Forelimb muscle (tissue), 1 donor: ENCODE data around the gene PUS1. TPM values are rescaled to one million over a fixed set of nuclear protein-coding genes. Genes with fewer than 3 reads are reported as not detected.
"Not testable (repeated sequence)": the region's sequence is repeated elsewhere in the genome, so short reads cannot be mapped to it uniquely, and the experiment has no call there.

Experiments used
- DNase-seq: peaks from one replicate; pipeline ENCODE4 v3.0.0-alpha.2; 2013; ENCODE audit warnings: low read depth
- polyA plus RNA-seq: library from polyadenylated mRNA; unstranded; fragments of 120-200 nt; gene quantifications from one replicate; pipeline ENCODE4 v1.2.1, GENCODE V29; 2013; ENCODE audit not compliant: insufficient read length

The PUS1 gene
- polyA plus RNA-seq, 1 donor = 12.2 TPM

- DNase-seq = no peak
Observed at GRCh38 chr12:131959641-131960589, 30.8 kb downstream of the PUS1 start.

- DNase-seq = not testable (repeated sequence)
Observed at GRCh38 chr12:131960590-131961325, 31.7 kb downstream of the PUS1 start.

GRCh38 chr12:131961328-131961727 is 32.3 kb downstream of the PUS1 start:
- DNase-seq = not testable (repeated sequence)

- no peak for DNase-seq
Observed at GRCh38 chr12:131962069-131962468, 33.0 kb downstream of the PUS1 start.

- DNase-seq = no peak
Observed at GRCh38 chr12:131963381-131963780, 34.3 kb downstream of the PUS1 start.

GRCh38 chr12:131965073-131965472 is 36.0 kb downstream of the PUS1 start:
- no peak for DNase-seq

- no peak for DNase-seq
Observed at GRCh38 chr12:131971226-131971625, 42.1 kb downstream of the PUS1 start.

GRCh38 chr12:131975228-131975627 is 46.2 kb downstream of the PUS1 start:
- DNase-seq = no peak

- DNase-seq = no peak
Observed at GRCh38 chr12:131979606-131980005, 50.5 kb downstream of the PUS1 start.

- DNase-seq = no peak
Observed at GRCh38 chr12:131980263-131980662, 51.2 kb downstream of the PUS1 start.

GRCh38 chr12:131981388-131981787 is 52.3 kb downstream of the PUS1 start:
- DNase-seq = no peak

GRCh38 chr12:131982041-131982440 is 53.0 kb downstream of the PUS1 start:
- DNase-seq = no peak

- no peak for DNase-seq
Observed at GRCh38 chr12:131983026-131983425, 54.0 kb downstream of the PUS1 start.

GRCh38 chr12:131983554-131983953 is 54.5 kb downstream of the PUS1 start:
- DNase-seq = no peak

GRCh38 chr12:131984334-131984733 is 55.3 kb downstream of the PUS1 start:
- no peak for DNase-seq

- DNase-seq = not testable (repeated sequence)
Observed at GRCh38 chr12:131985510-131985875, 56.4 kb downstream of the PUS1 start.

- no peak for DNase-seq
Observed at GRCh38 chr12:131986361-131986760, 57.3 kb downstream of the PUS1 start.

GRCh38 chr12:131986910-131987309 is 57.8 kb downstream of the PUS1 start:
- DNase-seq = no peak

- DNase-seq = no peak
Observed at GRCh38 chr12:131987552-131987951, 58.5 kb downstream of the PUS1 start.

GRCh38 chr12:131988054-131988796 is 59.1 kb downstream of the PUS1 start:
- peak; percentile 17 for DNase-seq

- DNase-seq = no peak
Observed at GRCh38 chr12:131989021-131989420, 59.9 kb downstream of the PUS1 start.
